Renal pelvis (tissue), 3 donors: Measurements from ENCODE around the gene TMEM250. TPM values are rescaled to one million over a fixed set of nuclear protein-coding genes. Genes with fewer than 3 reads are reported as not detected.

Experiments
- polyA plus RNA-seq, 3 donors: library from polyadenylated mRNA; unstranded; fragments of 120-200 nt; gene quantifications; one replicate each; pipeline ENCODE4 v1.2.1, GENCODE V29; 2013; ENCODE audit not compliant: insufficient read length in 3 of 3

TMEM250 gene
- polyA plus RNA-seq, 3 donors = 19.9 to 24.5 (median 23.2) TPM

Other genes with a start within 250 kb of the TMEM250 start
- gene CAMSAP1, start 211.3 kb downstream of the TMEM250 start, polyA plus RNA-seq = 10 to 100 TPM; 22.0 to 29.0 (median 26.0) TPM
- gene UBAC1, start 157.5 kb downstream of the TMEM250 start, polyA plus RNA-seq = 10 to 100 TPM; 32.7 to 38.1 (median 32.8) TPM
- gene NACC2, start 23.6 kb downstream of the TMEM250 start, polyA plus RNA-seq = 1 to 10 TPM; 8.7 to 9.3 (median 9.1) TPM
- gene LHX3, start 86.3 kb upstream of the TMEM250 start, polyA plus RNA-seq = not detected
- gene QSOX2, start 126.9 kb upstream of the TMEM250 start, polyA plus RNA-seq = 10 to 100 TPM; 17.4 to 19.2 (median 18.8) TPM
- 1 to 10 TPM; 2.7 to 4.6 (median 3.6) TPM for gene CCDC187, start 185.2 kb upstream of the TMEM250 start, polyA plus RNA-seq
- gene GPSM1, start 208.7 kb upstream of the TMEM250 start, polyA plus RNA-seq = 10 to 100 TPM; 41.2 to 59.6 (median 46.7) TPM
- 10 to 100 TPM in 2 of 3 donors, 1 to 10 TPM in 1; 5.9 to 21.2 (median 17.2) TPM for gene DNLZ, start 244.9 kb upstream of the TMEM250 start, polyA plus RNA-seq